Glomerular endothelial cell (primary cell): ENCODE measurements around the gene CPSF4L. TPM values are rescaled to one million over a fixed set of nuclear protein-coding genes. Genes with fewer than 3 reads are reported as not detected.
"Not testable (repeated sequence)": the region's sequence is repeated elsewhere in the genome, so short reads cannot be mapped to it uniquely, and the experiment has no call there.

Experiments
- DNase-seq: peaks from one replicate; pipeline ENCODE4 v3.0.0-alpha.2; 2011; ENCODE audit warnings: low read depth, low spot score; ENCODE audit errors: extremely low read depth
- total RNA-seq: library from RNA; depleted of rRNA; stranded (reverse); fragments of >200 nt; gene quantifications from 2 replicates; pipeline ENCODE4 v1.2.3, GENCODE V29; 2015

CPSF4L gene
- total RNA-seq, 1 donor from 2014 or later = 1.2 TPM

DNA sequence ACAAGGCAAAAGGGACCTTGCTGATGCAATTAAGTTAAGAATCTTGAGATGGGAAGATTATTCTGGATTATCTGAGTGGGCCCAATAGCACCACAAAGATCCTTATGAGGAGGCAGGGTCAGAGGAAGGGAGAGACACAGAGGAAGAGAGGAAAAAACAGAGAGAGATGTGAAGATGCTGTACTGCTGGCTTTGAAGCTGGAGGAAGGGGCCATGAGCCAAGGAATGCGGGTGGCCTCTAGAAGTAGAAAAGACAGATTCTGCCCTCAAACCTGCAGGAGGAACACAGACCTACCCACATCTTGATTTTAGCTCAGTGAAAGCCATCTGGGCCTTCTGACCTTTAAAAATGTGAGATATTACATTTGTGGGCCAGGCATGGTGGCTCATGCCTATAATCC, 8.1 kb upstream of the CPSF4L start:
- DNase-seq = no peak

DNA sequence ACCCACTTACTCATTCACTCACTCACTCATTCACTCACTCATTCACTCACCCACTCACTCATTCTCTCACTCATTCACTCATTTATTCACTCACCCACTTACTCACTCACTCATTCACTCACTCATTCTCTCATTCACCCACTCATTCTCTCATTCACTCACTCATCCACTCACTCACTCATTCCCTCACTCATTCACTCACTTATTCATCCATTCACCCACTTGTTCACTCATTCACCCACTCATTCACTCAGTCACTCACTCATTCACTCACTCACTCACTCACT, 7.6 kb upstream of the CPSF4L start:
- DNase-seq = no peak

- no peak for DNase-seq
These were observed 7.1 kb upstream of the CPSF4L start for GRCh38 chr17:73268582-73269328.

DNA sequence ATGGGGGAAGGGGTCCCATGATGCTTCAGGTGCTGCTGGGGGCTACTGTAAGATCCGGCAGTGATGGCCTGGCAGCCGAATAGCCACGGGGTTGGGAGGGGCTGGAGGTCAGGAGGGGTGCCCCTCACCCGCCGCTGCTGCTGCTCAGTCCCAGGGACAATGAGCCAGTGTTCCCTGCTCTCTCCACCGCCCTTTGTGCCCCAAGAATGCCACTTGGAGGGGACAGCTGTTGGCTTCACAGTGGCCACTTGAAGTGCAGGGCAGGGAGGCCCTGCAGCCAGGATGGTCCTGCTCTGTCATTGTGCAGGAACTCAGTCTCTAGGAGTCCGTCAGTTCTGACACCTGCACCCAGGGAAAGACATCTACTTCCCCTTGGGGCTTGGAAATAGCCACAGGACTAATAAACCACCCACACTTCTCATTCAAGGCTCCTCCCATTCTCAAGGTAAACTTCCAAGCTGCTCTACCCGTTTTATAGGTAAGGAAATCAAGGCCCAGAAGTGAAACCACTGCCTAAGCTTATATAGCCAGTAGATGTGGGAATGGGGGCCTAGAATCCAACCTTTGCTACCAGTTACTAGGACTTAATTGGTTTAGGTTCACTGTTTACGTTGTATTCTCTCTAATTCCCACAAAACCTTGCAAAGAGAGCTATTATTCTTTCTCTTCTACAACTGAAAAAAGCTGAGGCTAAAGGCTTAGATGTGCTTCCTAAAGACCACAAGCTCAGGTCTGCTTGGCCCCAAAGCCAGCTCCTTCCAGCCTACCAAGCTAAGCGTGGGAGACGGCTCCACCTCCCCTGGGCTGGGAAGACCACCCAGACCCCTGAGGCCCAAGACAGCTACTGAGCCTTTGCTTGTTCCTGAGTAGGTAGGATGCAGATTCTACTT, 6.2 kb upstream of the CPSF4L start:
- no peak for DNase-seq

DNA sequence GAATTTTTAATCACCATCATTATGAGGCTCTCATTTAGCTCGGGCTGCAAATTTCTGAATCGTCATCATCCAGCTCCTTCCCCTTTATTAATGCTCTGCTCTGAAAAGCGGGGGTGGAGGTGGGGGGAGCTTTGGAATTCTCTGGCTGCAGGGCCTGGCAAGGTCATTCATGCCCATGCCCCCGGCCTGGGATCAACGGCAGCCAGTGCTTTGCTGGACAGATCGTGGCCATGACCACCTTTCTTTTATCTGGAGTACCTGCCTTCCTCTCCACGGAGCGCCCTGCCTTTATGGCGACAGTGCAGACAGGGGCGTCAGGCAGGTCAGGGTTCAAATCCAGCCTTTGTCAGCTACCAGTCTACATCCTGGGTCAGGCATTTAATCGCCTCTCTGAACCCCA, 5.1 kb upstream of the CPSF4L start:
- DNase-seq = no peak

DNA sequence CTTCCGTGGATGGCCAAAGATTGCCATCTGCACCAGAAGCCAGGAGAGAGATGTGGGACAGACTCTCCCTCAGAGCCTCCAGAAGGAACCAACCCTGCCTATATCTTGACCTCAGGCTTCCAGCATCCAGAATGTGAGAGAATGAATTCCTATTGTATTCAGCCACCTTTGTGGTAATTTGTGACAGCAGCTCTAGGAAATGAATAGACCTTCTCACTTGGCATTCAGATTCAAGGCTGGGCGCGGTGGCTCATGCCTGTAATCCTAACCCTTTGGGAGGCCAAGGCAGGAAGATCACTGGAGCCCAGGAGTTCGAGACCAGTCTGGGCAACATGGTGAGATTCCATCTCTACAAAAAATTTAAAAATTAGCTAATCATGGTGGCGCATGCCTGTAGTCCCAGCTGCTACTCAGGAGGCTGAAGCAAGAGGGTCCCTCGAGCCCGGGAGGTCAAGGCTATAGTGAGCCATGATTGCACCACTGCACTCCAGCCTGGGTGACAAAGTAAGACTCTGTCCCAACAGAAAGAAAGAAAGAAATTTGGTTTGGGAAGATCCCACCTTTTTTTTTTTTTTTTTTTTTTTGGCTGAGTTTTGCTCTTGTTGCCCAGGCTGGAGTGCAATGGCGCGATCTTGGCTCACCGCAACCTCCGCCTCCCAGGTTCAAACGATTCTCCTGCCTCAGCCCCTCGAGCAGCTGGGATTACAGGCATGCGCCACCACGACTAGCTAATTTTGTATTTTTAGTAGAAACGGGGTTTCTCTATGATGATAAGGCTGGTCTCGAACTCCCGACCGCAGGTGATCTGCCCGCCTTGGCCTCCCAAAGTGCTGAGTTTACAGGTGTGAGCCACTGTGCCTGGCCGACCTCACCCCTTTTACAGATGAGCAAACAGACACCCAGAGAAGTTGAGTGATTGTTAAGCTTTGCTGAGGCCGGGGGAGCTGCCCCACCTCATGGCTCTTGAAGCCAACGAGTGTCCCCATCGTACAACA, 4.3 kb upstream of the CPSF4L start:
- DNase-seq = no peak

- not testable (repeated sequence) for DNase-seq
These were observed 2.8 kb upstream of the CPSF4L start for GRCh38 chr17:73264448-73264847.

- no peak for DNase-seq
These were observed 1.3 kb upstream of the CPSF4L start for GRCh38 chr17:73262676-73263642.

- no peak for DNase-seq
These were observed 434 bp upstream of the CPSF4L start for GRCh38 chr17:73261952-73262675.

- no peak for DNase-seq
These were observed 4.2 kb downstream of the CPSF4L start for GRCh38 chr17:73257516-73257915.

GRCh38 chr17:73256220-73256619, 5.5 kb downstream of the CPSF4L start:
- no peak for DNase-seq

- DNase-seq = no peak
These were observed 6.0 kb downstream of the CPSF4L start for GRCh38 chr17:73255671-73256181.

- DNase-seq = no peak
These were observed 9.8 kb downstream of the CPSF4L start for GRCh38 chr17:73251871-73252270.

DNA sequence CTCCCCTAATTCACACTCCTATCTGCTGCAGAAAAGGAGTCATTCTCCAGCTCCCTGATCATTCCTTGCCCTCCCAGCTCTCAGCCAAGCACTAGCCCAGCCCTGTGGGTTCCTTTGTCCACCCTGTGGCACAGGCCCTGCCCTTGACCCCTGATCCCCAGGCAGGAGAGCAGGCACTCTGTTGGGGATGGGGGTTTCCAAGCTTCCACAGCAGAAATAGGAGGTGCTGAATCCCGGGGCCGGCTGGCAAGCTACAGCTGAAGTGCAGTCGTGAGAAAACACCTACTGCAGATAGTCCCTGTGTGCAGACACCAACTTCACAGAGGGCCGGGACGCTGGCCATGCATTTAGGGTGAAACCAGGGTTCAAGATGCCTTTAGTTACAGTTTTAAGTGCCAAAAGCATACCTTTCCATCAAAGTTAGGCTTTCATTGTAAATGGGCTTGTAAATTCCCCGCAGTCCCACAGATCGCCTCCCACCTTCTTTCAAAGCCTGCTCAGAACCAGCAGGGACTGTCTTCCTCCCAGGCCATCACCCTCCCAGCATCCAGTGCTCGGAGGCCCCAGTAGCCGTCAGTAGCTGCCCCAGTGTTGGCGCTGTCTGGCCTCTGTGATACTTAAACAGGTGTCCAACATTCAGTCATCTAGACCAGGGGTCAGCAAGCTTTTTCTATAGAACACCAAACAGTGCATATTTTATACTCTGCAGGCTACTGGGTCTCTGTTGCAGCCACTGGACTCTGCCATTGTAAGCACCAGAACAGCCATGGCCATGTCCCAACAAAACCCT, 10.6 kb downstream of the CPSF4L start:
- DNase-seq = no peak

DNA sequence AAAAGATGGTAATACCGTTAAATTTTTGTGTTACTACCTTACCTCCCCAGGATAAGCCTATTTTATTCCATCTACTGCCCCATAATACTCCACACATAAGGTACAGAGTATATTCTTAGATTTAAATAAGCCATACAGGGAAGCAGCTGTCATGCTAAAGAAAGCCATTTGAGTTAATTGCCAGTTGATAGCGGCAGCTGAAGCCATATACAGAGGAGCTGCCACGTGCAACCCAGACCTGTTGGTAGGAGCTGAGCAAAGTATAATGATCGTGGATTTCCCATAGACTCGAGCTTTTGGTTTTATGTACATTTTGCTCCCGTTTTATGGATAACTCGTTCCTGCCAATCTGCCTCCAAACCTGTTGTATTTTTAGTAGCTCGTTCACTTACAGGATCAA, 12.0 kb downstream of the CPSF4L start:
- no peak for DNase-seq

- DNase-seq = no peak
These were observed 13.1 kb downstream of the CPSF4L start for GRCh38 chr17:73248532-73248931.

- no peak for DNase-seq
These were observed 14.0 kb downstream of the CPSF4L start for GRCh38 chr17:73247726-73248125.

GRCh38 chr17:73240561-73240960, 21.1 kb downstream of the CPSF4L start:
- no peak for DNase-seq
